GM11168 (cell line): ENCODE results near the gene USP35.
"Not testable (repeated sequence)": the region's sequence is repeated elsewhere in the genome, so short reads cannot be mapped to it uniquely, and the experiment has no call there.

Experiments used
- in situ Hi-C: fragments of 300-500 bp; cut with MboI; formaldehyde crosslinking; loops from one replicate; pipeline ENCODE4 v1.12.0; 2022; ENCODE audit warnings: low sequenced_read_pairs; ENCODE audit not compliant: unreplicated experiment

Gene USP35

GRCh38 chr11:78168539-78169477, 19.9 kb upstream of the USP35 start:
- in situ Hi-C loops = no loop called here

GRCh38 chr11:78170413-78170812, 18.3 kb upstream of the USP35 start:
- in situ Hi-C loops = no loop called here

- in situ Hi-C loops = no loop called here
These were observed 17.7 kb upstream of the USP35 start for GRCh38 chr11:78170874-78171549.

- in situ Hi-C loops = no loop called here
These were observed 16.8 kb upstream of the USP35 start for GRCh38 chr11:78171951-78172350.

GRCh38 chr11:78175862-78176261, 12.9 kb upstream of the USP35 start:
- in situ Hi-C loops = not testable (repeated sequence)

GRCh38 chr11:78176605-78177141, 12.0 kb upstream of the USP35 start:
- in situ Hi-C loops = no loop called here

- in situ Hi-C loops = no loop called here
These were observed 11.5 kb upstream of the USP35 start for GRCh38 chr11:78177216-78177615.

- in situ Hi-C loops = no loop called here
These were observed 9.2 kb upstream of the USP35 start for GRCh38 chr11:78179459-78180071.

- in situ Hi-C loops = no loop called here
These were observed 8.0 kb upstream of the USP35 start for GRCh38 chr11:78180751-78181150.

GRCh38 chr11:78181185-78181584, 7.5 kb upstream of the USP35 start:
- in situ Hi-C loops = no loop called here

GRCh38 chr11:78187366-78188285, 1.1 kb upstream of the USP35 start:
- in situ Hi-C loops = no loop called here

- in situ Hi-C loops = no loop called here
These were observed 530 bp downstream of the USP35 start for GRCh38 chr11:78189174-78189724.

- in situ Hi-C loops = no loop called here
These were observed 1.1 kb downstream of the USP35 start for GRCh38 chr11:78189851-78190250.

- in situ Hi-C loops = no loop called here
These were observed 1.7 kb downstream of the USP35 start for GRCh38 chr11:78190374-78190773.

GRCh38 chr11:78190871-78191538, 2.3 kb downstream of the USP35 start:
- in situ Hi-C loops = no loop called here

GRCh38 chr11:78192223-78192719, 3.6 kb downstream of the USP35 start:
- in situ Hi-C loops = no loop called here

GRCh38 chr11:78192911-78193351, 4.2 kb downstream of the USP35 start:
- in situ Hi-C loops = no loop called here

- in situ Hi-C loops = no loop called here
These were observed 5.1 kb downstream of the USP35 start for GRCh38 chr11:78193806-78194205.

- in situ Hi-C loops = no loop called here
These were observed 5.8 kb downstream of the USP35 start for GRCh38 chr11:78194490-78194889.
